ENCODE measurements around the gene AGPAT3.
"Not testable (repeated sequence)": the region's sequence is repeated elsewhere in the genome, so short reads cannot be mapped to it uniquely, and the experiment has no call there.

The AGPAT3 gene

GRCh38 chr21:43864962-43865539 is at the start of gene AGPAT3:
TSS of gene AGPAT3 (plus strand) at chr21:43865223. CDS start at chr21:43959682, 94,459 bp downstream.
- peaks cover 27% of the 10 kb centered on the region for H3K36me3 Mint-ChIP-seq
- H3K4me3 Mint-ChIP-seq: peak within 1 kb of the TSS; percentile 81
- peaks cover 29% of the 10 kb centered on the region for H3K27me3 Mint-ChIP-seq
- CTCF ChIA-PET: no interaction called here
- H3K9me3 Mint-ChIP-seq: no peaks in the 10 kb centered on the region
- peak within 1 kb of the TSS; percentile 87 for H3K27ac Mint-ChIP-seq
- peak; percentile 62 for DNase-seq
- H3K4me1 Mint-ChIP-seq: peaks cover 46% of the 10 kb centered on the region

GRCh38 chr21:43815991-43816390 is 49.0 kb upstream of the AGPAT3 start:
- Mint-ChIP-seq H3K9me3 (peaks cover 6% of the 10 kb centered on the region), H3K4me1 (peaks cover 17% of the 10 kb centered on the region), H3K27me3 (peaks cover 3% of the 10 kb centered on the region), H3K27ac (no peak overlapping the region), H3K36me3 (no peaks in the 10 kb centered on the region), H3K4me3 (no peak overlapping the region)
- no peak for DNase-seq
- CTCF ChIA-PET: no interaction called here

GRCh38 chr21:43816611-43817071 is 48.4 kb upstream of the AGPAT3 start:
- no peak overlapping the region for H3K27ac Mint-ChIP-seq
- peaks cover 3% of the 10 kb centered on the region for H3K27me3 Mint-ChIP-seq
- CTCF ChIA-PET: no interaction called here
- peaks cover 6% of the 10 kb centered on the region for H3K9me3 Mint-ChIP-seq
- H3K36me3 Mint-ChIP-seq: no peaks in the 10 kb centered on the region
- peaks cover 14% of the 10 kb centered on the region for H3K4me1 Mint-ChIP-seq
- no peak for DNase-seq
- H3K4me3 Mint-ChIP-seq: no peak overlapping the region

- Mint-ChIP-seq H3K36me3 (no peaks in the 10 kb centered on the region), H3K27ac (no peak overlapping the region), H3K4me3 (no peak overlapping the region), H3K27me3 (peaks cover 3% of the 10 kb centered on the region), H3K9me3 (peaks cover 6% of the 10 kb centered on the region), H3K4me1 (peaks cover 11% of the 10 kb centered on the region)
- CTCF ChIA-PET: no interaction called here
- no peak for DNase-seq
These were observed 47.6 kb upstream of the AGPAT3 start for GRCh38 chr21:43817157-43818086.

GRCh38 chr21:43818685-43819084 is 46.3 kb upstream of the AGPAT3 start:
- no peak overlapping the region for H3K27ac Mint-ChIP-seq
- no peak overlapping the region for H3K4me3 Mint-ChIP-seq
- CTCF ChIA-PET: interaction anchor here (1.2 kb wide), 1 partner anchor 39 kb away, joined by 3 read pairs; no protein-coding TSS in a partner anchor
- H3K9me3 Mint-ChIP-seq: peaks cover 6% of the 10 kb centered on the region
- peaks cover 3% of the 10 kb centered on the region for H3K27me3 Mint-ChIP-seq
- peaks cover 7% of the 10 kb centered on the region for H3K4me1 Mint-ChIP-seq
- no peak for DNase-seq
- no peaks in the 10 kb centered on the region for H3K36me3 Mint-ChIP-seq

- no peak for DNase-seq
- H3K36me3 Mint-ChIP-seq: no peaks in the 10 kb centered on the region
- no peak overlapping the region for H3K27ac Mint-ChIP-seq
- CTCF ChIA-PET: no interaction called here
- peaks cover 10% of the 10 kb centered on the region for H3K27me3 Mint-ChIP-seq
- no peak overlapping the region for H3K4me3 Mint-ChIP-seq
- peaks cover 6% of the 10 kb centered on the region for H3K9me3 Mint-ChIP-seq
- peaks cover 5% of the 10 kb centered on the region for H3K4me1 Mint-ChIP-seq
These were observed 45.3 kb upstream of the AGPAT3 start for GRCh38 chr21:43819511-43820405.

- DNase-seq: no peak
- Mint-ChIP-seq H3K36me3 (no peaks in the 10 kb centered on the region), H3K9me3 (peaks cover 6% of the 10 kb centered on the region), H3K27ac (no peak overlapping the region), H3K4me3 (no peak overlapping the region), H3K27me3 (peaks cover 17% of the 10 kb centered on the region), H3K4me1 (peaks cover 3% of the 10 kb centered on the region)
- CTCF ChIA-PET: no interaction called here
These were observed 44.6 kb upstream of the AGPAT3 start for GRCh38 chr21:43820466-43820865.

- H3K36me3 Mint-ChIP-seq, CTCF ChIA-PET, DNase-seq, H3K4me1 Mint-ChIP-seq, H3K9me3 Mint-ChIP-seq, H3K4me3 Mint-ChIP-seq, H3K27ac Mint-ChIP-seq: not testable (repeated sequence)
- H3K27me3 Mint-ChIP-seq: peaks cover 34% of the 10 kb centered on the region
These were observed 42.9 kb upstream of the AGPAT3 start for GRCh38 chr21:43822166-43822565.

GRCh38 chr21:43822741-43823140 is 42.3 kb upstream of the AGPAT3 start:
- not testable (repeated sequence) for H3K4me3 Mint-ChIP-seq, DNase-seq, H3K36me3 Mint-ChIP-seq, H3K4me1 Mint-ChIP-seq, H3K27ac Mint-ChIP-seq, H3K9me3 Mint-ChIP-seq
- H3K27me3 Mint-ChIP-seq: peaks cover 38% of the 10 kb centered on the region
- CTCF ChIA-PET: interaction anchor here (1.1 kb wide), 1 partner anchor 545 kb away, joined by 3 read pairs; no protein-coding TSS in a partner anchor

GRCh38 chr21:43824333-43825241 is 40.4 kb upstream of the AGPAT3 start:
- H3K4me3 Mint-ChIP-seq: no peak overlapping the region
- DNase-seq: no peak
- no peaks in the 10 kb centered on the region for H3K9me3 Mint-ChIP-seq
- H3K36me3 Mint-ChIP-seq: no peaks in the 10 kb centered on the region
- peaks cover 53% of the 10 kb centered on the region for H3K27me3 Mint-ChIP-seq
- CTCF ChIA-PET: interaction anchor here (1.1 to 1.6 kb wide), 2 partner anchors 10 to 151 kb away, joined by 3 to 4 read pairs; no protein-coding TSS in a partner anchor
- no peaks in the 10 kb centered on the region for H3K4me1 Mint-ChIP-seq
- H3K27ac Mint-ChIP-seq: no peak overlapping the region

- no peaks in the 10 kb centered on the region for H3K9me3 Mint-ChIP-seq
- H3K27ac Mint-ChIP-seq: no peak overlapping the region
- no peak overlapping the region for H3K4me3 Mint-ChIP-seq
- no peak for DNase-seq
- no peaks in the 10 kb centered on the region for H3K36me3 Mint-ChIP-seq
- CTCF ChIA-PET: interaction anchor here (1.1 to 1.5 kb wide), 2 partner anchors 10 to 11 kb away, joined by 3 read pairs; no protein-coding TSS in a partner anchor
- H3K27me3 Mint-ChIP-seq: peaks cover 59% of the 10 kb centered on the region
- no peaks in the 10 kb centered on the region for H3K4me1 Mint-ChIP-seq
These were observed 39.6 kb upstream of the AGPAT3 start for GRCh38 chr21:43825242-43825935.

GRCh38 chr21:43825936-43826622 is 38.9 kb upstream of the AGPAT3 start:
- no peak for DNase-seq

More at GRCh38 chr21:43825936-43826622, 38.9 kb upstream of the AGPAT3 start:
- Mint-ChIP-seq H3K4me1 (no peaks in the 10 kb centered on the region), H3K4me3 (no peak overlapping the region), H3K27ac (no peak overlapping the region), H3K27me3 (peaks cover 61% of the 10 kb centered on the region), H3K36me3 (no peaks in the 10 kb centered on the region), H3K9me3 (no peaks in the 10 kb centered on the region)
- CTCF ChIA-PET: interaction anchor here (0.6 to 2.0 kb wide), 4 partner anchors 9 to 114 kb away, joined by 3 to 6 read pairs (median 3); no protein-coding TSS in a partner anchor

Measured in activated naive CD4-positive, alpha-beta T cell treated with anti-CD3 and anti-CD28 coated beads, Interleukin-2, amount 10 ng/mL, durations not matched to agents 7 days and 5 days (primary cell).